ENCODE results near the gene ZNF462. TPM values are rescaled to one million over a fixed set of nuclear protein-coding genes. Genes with fewer than 3 reads are reported as not detected.

ZNF462 gene
- total and polyA plus RNA-seq, 2 donors (not counting 1 experiment from before 2014, with no cell fraction given) = 6.0 to 27.4 TPM

DNA sequence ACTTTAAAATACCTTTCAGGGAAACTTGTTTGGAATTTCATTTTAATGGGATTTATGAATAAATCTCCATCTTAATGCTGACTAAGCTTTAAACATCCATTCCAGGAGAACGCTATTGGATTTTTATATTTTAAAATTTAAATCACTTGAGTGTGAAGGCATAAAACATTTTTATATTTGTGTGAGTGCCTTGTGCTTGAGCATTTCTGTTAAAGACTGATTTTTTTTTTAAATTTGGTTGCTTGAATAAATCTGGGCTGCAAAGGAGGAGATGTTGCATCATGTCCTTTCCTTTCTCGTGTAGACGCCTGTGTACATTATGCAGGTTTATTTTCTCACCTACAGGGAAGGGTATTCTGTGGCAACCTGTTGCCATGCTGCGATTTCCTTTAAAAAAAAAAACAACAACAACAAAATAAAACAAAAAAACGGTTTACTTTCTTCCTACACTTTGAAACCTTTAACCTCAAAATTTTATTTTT is 108.1 kb downstream of the ZNF462 start:
- Histone ChIP-seq H3K9me3 (ENCODE audit: control insufficient read depth, insufficient read depth, low read depth, low read length) (no peaks in the 10 kb centered on the region), H2AFZ (ENCODE audit: low read length) (no peak overlapping the region), H3K27ac (ENCODE audit: insufficient read depth, low read length) (no peak overlapping the region), H3K36me3 (ENCODE audit: control insufficient read depth, insufficient read depth, low read length) (peaks cover 5% of the 10 kb centered on the region), H3K4me3 (replicated peaks in 1 of 4; ENCODE audit: control extremely low read depth in 1 of 4, insufficient read depth in 1 of 4, low read depth in 3 of 4, low read length in 4 of 4) (no peak overlapping the region), H4K20me1 (ENCODE audit: control insufficient read depth, extremely low read depth, insufficient read depth, low read length) (no peaks in the 10 kb centered on the region), H3K4me2 (ENCODE audit: extremely low read depth, insufficient read depth, low read length) (no peak overlapping the region), H3K27me3 (ENCODE audit: control insufficient read depth, insufficient read depth, low read length) (no peaks in the 10 kb centered on the region), H3K79me2 (ENCODE audit: control insufficient read depth, insufficient read depth, low read length) (no peaks in the 10 kb centered on the region), H3K4me1 (ENCODE audit: control insufficient read depth, extremely low read depth, insufficient read depth, low read length) (no peaks in the 10 kb centered on the region), H3K9ac (ENCODE audit: insufficient read depth, low read length) (no peak overlapping the region)
- DNase-seq (ENCODE audit: low read depth in 2 of 2) = no peak
- TF ChIP-seq, protein P1, sequence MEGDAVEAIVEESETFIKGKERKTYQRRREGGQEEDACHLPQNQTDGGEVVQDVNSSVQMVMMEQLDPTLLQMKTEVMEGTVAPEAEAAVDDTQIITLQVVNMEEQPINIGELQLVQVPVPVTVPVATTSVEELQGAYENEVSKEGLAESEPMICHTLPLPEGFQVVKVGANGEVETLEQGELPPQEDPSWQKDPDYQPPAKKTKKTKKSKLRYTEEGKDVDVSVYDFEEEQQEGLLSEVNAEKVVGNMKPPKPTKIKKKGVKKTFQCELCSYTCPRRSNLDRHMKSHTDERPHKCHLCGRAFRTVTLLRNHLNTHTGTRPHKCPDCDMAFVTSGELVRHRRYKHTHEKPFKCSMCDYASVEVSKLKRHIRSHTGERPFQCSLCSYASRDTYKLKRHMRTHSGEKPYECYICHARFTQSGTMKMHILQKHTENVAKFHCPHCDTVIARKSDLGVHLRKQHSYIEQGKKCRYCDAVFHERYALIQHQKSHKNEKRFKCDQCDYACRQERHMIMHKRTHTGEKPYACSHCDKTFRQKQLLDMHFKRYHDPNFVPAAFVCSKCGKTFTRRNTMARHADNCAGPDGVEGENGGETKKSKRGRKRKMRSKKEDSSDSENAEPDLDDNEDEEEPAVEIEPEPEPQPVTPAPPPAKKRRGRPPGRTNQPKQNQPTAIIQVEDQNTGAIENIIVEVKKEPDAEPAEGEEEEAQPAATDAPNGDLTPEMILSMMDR (conservative IDR thresholded peaks at IDR 0.05 in 1 of 2, IDR thresholded peaks at IDR 0.05 in 1 of 2; ENCODE audit: low read depth in 1 of 2, low read length in 2 of 2) = no peak
- no peak for TF ChIP-seq EZH2 (IDR thresholded peaks at IDR 0.05; ENCODE audit: low read length, missing control alignments)

DNA sequence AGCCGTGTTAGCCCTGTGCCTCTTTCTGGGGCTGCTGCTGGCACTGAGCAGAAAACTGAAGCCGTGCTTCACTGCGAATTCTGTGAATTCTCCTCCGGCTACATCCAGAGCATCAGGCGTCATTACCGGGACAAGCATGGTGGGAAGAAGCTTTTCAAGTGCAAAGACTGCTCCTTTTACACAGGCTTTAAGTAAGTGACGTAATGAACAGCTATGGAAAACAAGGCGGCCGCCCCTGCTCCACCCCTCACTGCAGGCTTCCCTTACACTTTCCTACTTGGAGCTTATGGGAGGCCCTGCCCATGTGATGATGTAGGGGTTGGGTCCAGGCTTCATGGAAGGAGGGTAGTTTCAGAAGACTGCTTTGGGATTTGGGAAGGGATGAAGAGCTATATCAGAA is 109.1 kb downstream of the ZNF462 start:
- H4K20me1 ChIP-seq (ENCODE audit: control insufficient read depth, extremely low read depth, insufficient read depth, low read length) = no peaks in the 10 kb centered on the region
- DNase-seq (ENCODE audit: low read depth in 2 of 2) = no peak
- no peaks in the 10 kb centered on the region for H3K79me2 ChIP-seq (ENCODE audit: control insufficient read depth, insufficient read depth, low read length)
- H2AFZ ChIP-seq (ENCODE audit: low read length) = no peak overlapping the region
- no peak overlapping the region for H3K27ac ChIP-seq (ENCODE audit: insufficient read depth, low read length)
- TF ChIP-seq, protein P1 (conservative IDR thresholded peaks at IDR 0.05 in 1 of 2, IDR thresholded peaks at IDR 0.05 in 1 of 2; ENCODE audit: low read depth in 1 of 2, low read length in 2 of 2) = no peak
- TF ChIP-seq EZH2 (IDR thresholded peaks at IDR 0.05; ENCODE audit: low read length, missing control alignments) = no peak
- H3K27me3 ChIP-seq (ENCODE audit: control insufficient read depth, insufficient read depth, low read length) = no peaks in the 10 kb centered on the region
- H3K36me3 ChIP-seq (ENCODE audit: control insufficient read depth, insufficient read depth, low read length) = peaks cover 7% of the 10 kb centered on the region
- no peak overlapping the region for H3K4me3 ChIP-seq (replicated peaks in 1 of 4; ENCODE audit: control extremely low read depth in 1 of 4, insufficient read depth in 1 of 4, low read depth in 3 of 4, low read length in 4 of 4)
- H3K4me2 ChIP-seq (ENCODE audit: extremely low read depth, insufficient read depth, low read length) = no peak overlapping the region
- no peak overlapping the region for H3K9ac ChIP-seq (ENCODE audit: insufficient read depth, low read length)
- H3K4me1 ChIP-seq (ENCODE audit: control insufficient read depth, extremely low read depth, insufficient read depth, low read length) = no peaks in the 10 kb centered on the region
- no peaks in the 10 kb centered on the region for H3K9me3 ChIP-seq (ENCODE audit: control insufficient read depth, insufficient read depth, low read depth, low read length)

DNA sequence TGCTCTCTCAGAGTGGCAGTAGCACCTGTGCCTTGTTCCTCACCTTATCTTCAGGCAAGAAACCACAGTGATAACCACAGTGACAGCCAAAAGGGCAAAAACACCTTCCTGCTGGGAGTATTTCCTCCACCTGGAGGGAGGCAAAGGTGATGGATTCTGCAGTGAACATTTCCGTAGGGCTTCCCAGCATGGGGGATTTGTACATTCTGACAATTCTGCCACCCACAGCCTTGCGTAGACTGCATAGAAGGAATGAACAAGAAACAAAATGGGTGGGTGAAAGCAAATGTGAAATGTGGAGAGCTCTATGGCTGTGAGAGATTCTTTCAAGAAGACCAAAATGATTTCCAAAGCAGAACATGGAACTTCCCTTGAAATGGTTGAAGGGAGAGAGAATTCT is 111.4 kb downstream of the ZNF462 start:
- H3K27me3 ChIP-seq (ENCODE audit: control insufficient read depth, insufficient read depth, low read length) = no peaks in the 10 kb centered on the region
- DNase-seq (ENCODE audit: low read depth in 2 of 2) = no peak
- no peak overlapping the region for H2AFZ ChIP-seq (ENCODE audit: low read length)
- H3K36me3 ChIP-seq (ENCODE audit: control insufficient read depth, insufficient read depth, low read length) = peaks cover 7% of the 10 kb centered on the region
- H3K27ac ChIP-seq (ENCODE audit: insufficient read depth, low read length) = no peak overlapping the region
- no peak overlapping the region for H3K9ac ChIP-seq (ENCODE audit: insufficient read depth, low read length)
- no peaks in the 10 kb centered on the region for H3K9me3 ChIP-seq (ENCODE audit: control insufficient read depth, insufficient read depth, low read depth, low read length)
- H3K4me2 ChIP-seq (ENCODE audit: extremely low read depth, insufficient read depth, low read length) = no peak overlapping the region
- no peaks in the 10 kb centered on the region for H4K20me1 ChIP-seq (ENCODE audit: control insufficient read depth, extremely low read depth, insufficient read depth, low read length)
- no peak overlapping the region for H3K4me3 ChIP-seq (replicated peaks in 1 of 4; ENCODE audit: control extremely low read depth in 1 of 4, insufficient read depth in 1 of 4, low read depth in 3 of 4, low read length in 4 of 4)
- H3K79me2 ChIP-seq (ENCODE audit: control insufficient read depth, insufficient read depth, low read length) = no peaks in the 10 kb centered on the region
- no peak for TF ChIP-seq EZH2 (IDR thresholded peaks at IDR 0.05; ENCODE audit: low read length, missing control alignments)
- TF ChIP-seq, protein P1 (conservative IDR thresholded peaks at IDR 0.05 in 1 of 2, IDR thresholded peaks at IDR 0.05 in 1 of 2; ENCODE audit: low read depth in 1 of 2, low read length in 2 of 2) = no peak
- no peaks in the 10 kb centered on the region for H3K4me1 ChIP-seq (ENCODE audit: control insufficient read depth, extremely low read depth, insufficient read depth, low read length)

Measured in fibroblast of lung (primary cell).